ENCODE results near the gene CLK1. TPM values are rescaled to one million over a fixed set of nuclear protein-coding genes. Genes with fewer than 3 reads are reported as not detected.
A peak's percentile ranks its signal among the peaks of the same experiment; 100 is the strongest.

CLK1 gene
- total RNA-seq, 4 donors from 2014 or later, result 94.3 to 177 (median 108) TPM

DNA sequence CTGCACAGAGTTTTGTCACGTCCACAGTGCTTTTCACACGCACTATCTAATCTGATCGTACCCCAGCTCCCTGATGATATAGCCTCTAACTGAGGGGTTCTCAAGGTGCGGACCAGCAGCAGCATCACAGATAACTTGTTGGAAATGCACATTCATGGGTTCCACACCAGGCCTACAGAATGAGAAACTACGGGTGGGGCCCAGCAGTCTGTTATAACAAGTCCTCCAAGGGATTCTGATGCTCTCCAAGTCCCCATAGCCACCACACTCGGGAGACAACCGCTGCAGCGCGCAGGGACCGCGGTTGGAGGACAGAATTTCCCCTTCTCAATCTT is 53.5 kb downstream of the CLK1 start:
- intact Hi-C loops (cut with DNase I), result loop anchor here (2.0 to 5.0 kb wide), 2 partner anchors 51 to 98 kb away; partner anchors contain the start of gene CLK1
- Histone ChIP-seq H3K4me1 (peaks cover 26 to 50% (median 47%) of the 10 kb centered on the region in 4 donors), H3K27ac (replicated peaks in 1 of 4) (peak overlapping the region; percentile 98 to 100 (median 99)), H3K27me3 (no peaks in the 10 kb centered on the region), H3K36me3 (peaks cover 5 to 29% (median 14%) of the 10 kb centered on the region in 4 donors), H3K4me3 (peak overlapping the region; percentile 80 to 100 (median 90)), H3K9me3 (no peaks in the 10 kb centered on the region)
- TF ChIP-seq POLR2AphosphoS5 (IDR thresholded peaks at IDR 0.05), result no peak
- TF ChIP-seq, protein P1, sequence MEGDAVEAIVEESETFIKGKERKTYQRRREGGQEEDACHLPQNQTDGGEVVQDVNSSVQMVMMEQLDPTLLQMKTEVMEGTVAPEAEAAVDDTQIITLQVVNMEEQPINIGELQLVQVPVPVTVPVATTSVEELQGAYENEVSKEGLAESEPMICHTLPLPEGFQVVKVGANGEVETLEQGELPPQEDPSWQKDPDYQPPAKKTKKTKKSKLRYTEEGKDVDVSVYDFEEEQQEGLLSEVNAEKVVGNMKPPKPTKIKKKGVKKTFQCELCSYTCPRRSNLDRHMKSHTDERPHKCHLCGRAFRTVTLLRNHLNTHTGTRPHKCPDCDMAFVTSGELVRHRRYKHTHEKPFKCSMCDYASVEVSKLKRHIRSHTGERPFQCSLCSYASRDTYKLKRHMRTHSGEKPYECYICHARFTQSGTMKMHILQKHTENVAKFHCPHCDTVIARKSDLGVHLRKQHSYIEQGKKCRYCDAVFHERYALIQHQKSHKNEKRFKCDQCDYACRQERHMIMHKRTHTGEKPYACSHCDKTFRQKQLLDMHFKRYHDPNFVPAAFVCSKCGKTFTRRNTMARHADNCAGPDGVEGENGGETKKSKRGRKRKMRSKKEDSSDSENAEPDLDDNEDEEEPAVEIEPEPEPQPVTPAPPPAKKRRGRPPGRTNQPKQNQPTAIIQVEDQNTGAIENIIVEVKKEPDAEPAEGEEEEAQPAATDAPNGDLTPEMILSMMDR (IDR thresholded peaks at IDR 0.05), result no peak
- no peak for TF ChIP-seq EP300 (IDR thresholded peaks at IDR 0.05)
- peak; percentile 13 for TF ChIP-seq POLR2A (IDR thresholded peaks at IDR 0.05; ENCODE audit: low read depth)
- DNase-seq (ENCODE audit: extremely low spot score), result no peak
- 11% methylated on average over 5 of the region's 11 CpGs for WGBS

DNA sequence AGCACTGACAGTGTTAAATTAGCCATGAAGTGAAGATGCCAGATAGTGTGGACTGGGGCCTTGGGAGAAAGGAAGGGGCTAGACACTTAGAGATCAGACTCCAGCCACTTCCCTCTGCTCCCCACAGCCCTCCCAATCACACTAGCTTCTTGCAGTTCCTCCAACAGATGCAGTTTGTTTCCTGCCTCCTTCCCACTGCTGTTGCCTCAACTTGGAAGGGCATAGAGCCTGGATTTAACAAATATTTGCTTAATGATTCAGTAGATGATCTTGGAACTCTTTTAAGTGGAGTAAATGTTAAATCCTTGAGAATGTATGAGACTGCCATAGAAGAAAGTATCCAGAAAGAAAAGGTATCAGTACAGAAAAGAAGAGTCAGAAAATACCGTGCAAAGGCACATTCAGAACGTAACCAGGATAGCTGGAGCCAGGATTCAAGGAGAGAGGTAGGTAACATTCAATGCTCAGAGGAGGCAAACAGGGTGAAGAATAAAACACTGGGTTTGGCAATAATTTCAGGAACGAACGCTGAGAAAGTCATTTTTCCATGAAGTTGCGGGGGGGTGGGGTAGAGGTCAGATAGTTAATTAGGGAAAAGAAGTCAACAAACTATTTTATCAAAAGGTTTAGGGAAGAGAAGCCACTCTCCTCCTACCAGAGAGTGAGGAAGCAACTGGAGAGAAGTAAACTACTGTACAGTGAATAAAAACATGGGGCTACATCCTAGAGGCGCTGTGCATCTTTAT is 54.0 kb downstream of the CLK1 start:
- intact Hi-C loops (cut with DNase I), result loop anchor here (2.0 to 5.0 kb wide), 2 partner anchors 52 to 98 kb away; partner anchors contain the start of gene CLK1
- DNase-seq (ENCODE audit: extremely low spot score), result no peak
- Histone ChIP-seq H3K27ac (replicated peaks in 1 of 4) (peak overlapping the region; percentile 98 to 100 (median 99)), H3K36me3 (peaks cover 0 to 24% (median 9%) of the 10 kb centered on the region in 4 donors), H3K4me3 (peak overlapping the region; percentile 80 to 100 (median 90)), H3K4me1 (peaks cover 26 to 44% (median 42%) of the 10 kb centered on the region in 4 donors), H3K9me3 (no peaks in the 10 kb centered on the region), H3K27me3 (no peaks in the 10 kb centered on the region)
- 33% methylated on average over 6 of the region's 6 CpGs for WGBS
- TF ChIP-seq EP300 (IDR thresholded peaks at IDR 0.05), result no peak
- peak in 1 of 2 donors; percentile 46 for TF ChIP-seq POLR2AphosphoS5 (IDR thresholded peaks at IDR 0.05)

DNA sequence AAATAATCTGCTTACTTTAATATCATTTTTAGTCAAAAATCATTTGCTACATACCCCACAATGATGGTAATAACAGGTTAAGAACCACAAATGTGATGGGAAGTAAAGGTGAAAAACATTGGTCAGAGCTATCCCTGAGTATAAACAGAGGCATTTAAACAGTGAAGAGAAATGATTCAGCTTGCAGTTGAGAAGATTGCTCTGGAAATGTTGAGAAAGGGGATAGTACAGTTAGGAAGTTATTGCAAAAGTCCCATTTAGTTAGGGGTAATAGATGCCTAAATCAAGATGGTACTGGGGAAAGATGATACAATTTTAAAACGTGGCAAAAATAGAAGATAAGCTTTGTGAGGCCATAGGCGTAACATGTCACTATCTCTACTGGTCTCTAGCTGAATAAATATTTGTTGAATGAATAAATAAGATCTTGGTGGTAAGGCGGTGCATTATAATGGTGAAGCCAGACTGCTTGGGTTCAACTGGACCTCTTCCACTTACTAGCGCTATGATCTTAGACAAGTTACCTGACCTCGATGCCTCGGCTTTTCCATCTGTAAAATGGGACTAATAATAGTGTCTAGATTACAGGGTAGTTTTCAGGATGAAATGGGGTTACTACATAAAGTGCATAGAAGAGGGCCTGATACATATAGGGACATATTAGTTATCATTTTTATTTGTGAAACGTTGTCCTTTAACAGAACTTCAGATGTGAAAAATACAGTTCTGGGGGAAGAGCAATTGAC is 54.8 kb downstream of the CLK1 start:
- intact Hi-C loops (cut with DNase I), result loop anchor here (2.0 to 5.0 kb wide), 2 partner anchors 53 to 97 kb away; partner anchors contain the start of gene CLK1
- no peaks in the 10 kb centered on the region for H3K27me3 ChIP-seq
- no peak for DNase-seq (ENCODE audit: extremely low spot score)
- H3K36me3 ChIP-seq, result peaks cover 0 to 16% (median 5%) of the 10 kb centered on the region in 4 donors
- WGBS, result 85% methylated on average over 7 of the region's 7 CpGs
- no peaks in the 10 kb centered on the region for H3K9me3 ChIP-seq
- H3K27ac ChIP-seq (replicated peaks in 1 of 4), result peak overlapping the region; percentile 98 to 100 (median 99)
- TF ChIP-seq, protein P1 (IDR thresholded peaks at IDR 0.05), result no peak
- H3K4me3 ChIP-seq, result no peak overlapping the region
- peaks cover 25 to 37% (median 34%) of the 10 kb centered on the region in 4 donors for H3K4me1 ChIP-seq

Small RNA genes lying within 50 kb of the gene (small RNA-seq; reads per million reads assigned to genes)
- 0 reads per million in 3 donors for gene RF00019
- 0 to 0.08 (median 0) reads per million in 3 donors for gene RNA5SP115
- gene RNU6-312P, result 0 reads per million in 3 donors
- 0 to 0.50 (median 0) reads per million in 3 donors for gene RNU6-31P
- gene RNU6-762P, result 0 reads per million in 3 donors

Other genes with a start within 250 kb of the CLK1 start
- 100 to 1,000 TPM; 262 to 444 (median 376) TPM for gene BZW1, start 52.7 kb downstream of the CLK1 start, total RNA-seq
- 10 to 100 TPM in 3 of 4 donors, 1 to 10 TPM in 1; 6.9 to 16.3 (median 13.4) TPM for gene PPIL3, start 24.4 kb upstream of the CLK1 start, total RNA-seq
- gene NIF3L1, start 24.7 kb upstream of the CLK1 start, total RNA-seq, result 10 to 100 TPM; 11.8 to 21.1 (median 15.5) TPM
- 10 to 100 TPM in 2 of 4 donors, 1 to 10 TPM in 2; 9.4 to 15.0 (median 10.8) TPM for gene ORC2, start 99.0 kb upstream of the CLK1 start, total RNA-seq
- gene HYCC2, start 207.0 kb upstream of the CLK1 start, total RNA-seq, result 10 to 100 TPM in 3 of 4 donors, 1 to 10 TPM in 1; 9.1 to 15.4 (median 10.8) TPM
- 100 to 1,000 TPM in 1 of 4 donors, 10 to 100 TPM in 3; 36.0 to 100 (median 47.6) TPM for gene NDUFB3, start 207.3 kb upstream of the CLK1 start, total RNA-seq